ENCODE data around the gene IQSEC3. TPM values are rescaled to one million over a fixed set of nuclear protein-coding genes. Genes with fewer than 3 reads are reported as not detected.

Gene IQSEC3
- total and polyA plus RNA-seq, 2 of the 13 experiments (the other 11 are each of a cell fraction or from before 2014, with no cell fraction given), result not detected

- TF ChIP-seq MYC (CRISPR knock-in tag; IDR thresholded peaks at IDR 0.05; ENCODE audit: borderline replicate concordance), result peak; percentile 45; the same call in 1 of the 2 replicates
- TF ChIP-seq FOSL2 (CRISPR knock-in tag; IDR thresholded peaks at IDR 0.05), result 0 out of 2 replicates have a peak, but pooled peaks have one; percentile 32
- no peak for TF ChIP-seq ZNF235 (CRISPR knock-in tag; IDR thresholded peaks at IDR 0.05; ENCODE audit: borderline replicate concordance)
- TF ChIP-seq BCL6 (CRISPR knock-in tag; IDR thresholded peaks at IDR 0.05), result 0 out of 2 replicates have a peak, but pooled peaks have one; percentile 40
- TF ChIP-seq E2F1 (CRISPR knock-in tag; IDR thresholded peaks at IDR 0.05), result no peak
- peak; percentile 42; the same call in 1 of the 2 replicates for TF ChIP-seq ZGPAT (CRISPR knock-in tag; IDR thresholded peaks at IDR 0.05)
- no peak for TF ChIP-seq ZNF362 (CRISPR knock-in tag; IDR thresholded peaks at IDR 0.05; ENCODE audit: borderline replicate concordance)
- TF ChIP-seq PATZ1 (CRISPR knock-in tag; IDR thresholded peaks at IDR 0.05), result peak; percentile 80
- 0 out of 2 replicates have a peak, but pooled peaks have one; percentile 35 for TF ChIP-seq ZBTB38 (CRISPR knock-in tag; IDR thresholded peaks at IDR 0.05)
- TF ChIP-seq ZBTB20 (CRISPR knock-in tag; IDR thresholded peaks at IDR 0.05; ENCODE audit: borderline replicate concordance, low read depth), result peak; percentile 63; the same call in 1 of the 2 replicates
- TF ChIP-seq LRRFIP1 (CRISPR knock-in tag; conservative IDR thresholded peaks at IDR 0.05), result no peak
- 0 out of 2 replicates have a peak, but pooled peaks have one; percentile 36 for TF ChIP-seq ZNF580 (CRISPR knock-in tag; IDR thresholded peaks at IDR 0.05; ENCODE audit: borderline replicate concordance, low read depth)
- TF ChIP-seq FOXK1 (CRISPR knock-in tag; IDR thresholded peaks at IDR 0.05; ENCODE audit: borderline replicate concordance, low read depth), result 0 out of 2 replicates have a peak, but pooled peaks have one; percentile 31
- peak; percentile 99 for TF ChIP-seq ZNF740 (CRISPR knock-in tag; IDR thresholded peaks at IDR 0.05)
- 0 out of 2 replicates have a peak, but pooled peaks have one; percentile 22 for TF ChIP-seq MTA1 (CRISPR knock-in tag; IDR thresholded peaks at IDR 0.05; ENCODE audit: borderline replicate concordance)
- TF ChIP-seq PITX1 (CRISPR knock-in tag; IDR thresholded peaks at IDR 0.05), result 0 out of 2 replicates have a peak, but pooled peaks have one; percentile 28
- 0 out of 2 replicates have a peak, but pooled peaks have one; percentile 29 for TF ChIP-seq ZNF292 (CRISPR knock-in tag; IDR thresholded peaks at IDR 0.05; ENCODE audit: borderline replicate concordance, low read depth)
- peak; percentile 24; the same call in 1 of the 2 replicates for TF ChIP-seq THAP11 (CRISPR knock-in tag; IDR thresholded peaks at IDR 0.05)
Observed at GRCh38 chr12:219891-220352, 153.4 kb downstream of the IQSEC3 start (continued).
